Small intestine (tissue), 7 donors: ENCODE measurements around the gene GABRG3. TPM values are rescaled to one million over a fixed set of nuclear protein-coding genes. Genes with fewer than 3 reads are reported as not detected.

ENCODE experiments used
- DNase-seq, 2 donors: peaks; one replicate each; pipeline versions ENCODE4 v3.0.0 to v3.0.0-alpha.2; 2013
- FAIRE-seq: peaks from 2 replicates; lab custom pipeline; 2012; peaks lifted over from hg19 to GRCh38; lab: Jason Lieb, UNC
- H3K27ac ChIP-seq, 3 donors: one replicate each; pipeline ENCODE4 v1.5.1; 2013; ENCODE audit warnings: low read length in 2 of 3, mild to moderate bottlenecking in 2 of 3, control low read depth in 1 of 3, inconsistent platforms in 1 of 3, low read depth in 1 of 3, moderate library complexity in 1 of 3
- H3K27me3 ChIP-seq, 3 donors: one replicate each; pipeline ENCODE4 v1.6.1; 2013; ENCODE audit warnings: low read length in 3 of 3, inconsistent platforms in 1 of 3; ENCODE audit not compliant: control insufficient read depth in 3 of 3, insufficient read depth in 3 of 3
- H3K36me3 ChIP-seq, 3 donors: one replicate each; pipeline ENCODE4 v1.6.1; 2013; ENCODE audit warnings: low read length in 3 of 3, inconsistent platforms in 1 of 3, low read depth in 1 of 3, mild to moderate bottlenecking in 1 of 3, moderate library complexity in 1 of 3; ENCODE audit not compliant: control insufficient read depth in 3 of 3, insufficient read depth in 2 of 3
- H3K4me1 ChIP-seq, 3 donors: one replicate each; pipeline ENCODE4 v1.6.1; 2013; ENCODE audit warnings: low read length in 2 of 3, inconsistent platforms in 1 of 3, low read depth in 1 of 3, mild to moderate bottlenecking in 1 of 3, moderate library complexity in 1 of 3; ENCODE audit not compliant: control insufficient read depth in 3 of 3, insufficient read depth in 2 of 3
- H3K4me3 ChIP-seq, 3 donors: one replicate each; pipeline ENCODE4 v1.5.1; 2013; ENCODE audit warnings: low read length in 3 of 3, control low read depth in 1 of 3, inconsistent platforms in 1 of 3, low read depth in 1 of 3, mild to moderate bottlenecking in 1 of 3, moderate library complexity in 1 of 3
- H3K9me3 ChIP-seq, 2 donors: one replicate each; pipeline ENCODE4 v1.6.1; 2013; ENCODE audit warnings: low read depth in 1 of 2, low read length in 1 of 2; ENCODE audit not compliant: control insufficient read depth in 2 of 2, insufficient read depth in 1 of 2
- WGBS, 3 donors: extraction: QIAGEN DNeasy Blood & Tissue Kit; methylation state at CpG; one replicate each; pipeline ENCODE4 v1.1.7; 2013; 5-methylcytosine and 5-hydroxymethylcytosine counted together
- polyA plus RNA-seq, 4 donors: library from polyadenylated mRNA; stranded (reverse) in 3 of 4; unstranded in 1 of 4; fragments of 200-250 nt in 3 of 4; fragments of 120-200 nt in 1 of 4; gene quantifications; one replicate each; pipeline versions ENCODE4 v1.2.1 to v1.2.3, GENCODE V29; 2013
- donor health status: healthy with polysubstance abuse.
- donor health status: control.
- donor health status: control.
- donor health status: Bipolar disorder and iron deficiency.
- donor health status: healthy.

The GABRG3 gene
- polyA plus RNA-seq, 4 donors, result 0.41 TPM; not detected in 3

- FAIRE-seq (no peak), DNase-seq (no peak)
- H3K9me3 ChIP-seq, result peaks cover 3 to 4% of the 10 kb centered on the region in 2 donors
- WGBS, 3 donors, result 69 to 76% (median 72%) methylated on average over 15 of the region's 15 CpGs
- H3K4me1 ChIP-seq, result no peaks in the 10 kb centered on the region
- no peaks in the 10 kb centered on the region for H3K27me3 ChIP-seq
- no peaks in the 10 kb centered on the region for H3K36me3 ChIP-seq
- no peak overlapping the region for H3K27ac ChIP-seq
- H3K4me3 ChIP-seq, result no peak overlapping the region
Measured at GRCh38 chr15:27438403-27439375, 467.7 kb downstream of the GABRG3 start.

GRCh38 chr15:27441120-27441519 is 470.1 kb downstream of the GABRG3 start:
- no peaks in the 10 kb centered on the region for H3K9me3 ChIP-seq
- H3K4me1 ChIP-seq, result no peaks in the 10 kb centered on the region
- no peaks in the 10 kb centered on the region for H3K27me3 ChIP-seq
- no peak for FAIRE-seq
- 34 to 55% (median 38%) methylated on average over 2 of the region's 2 CpGs for WGBS, 3 donors
- H3K4me3 ChIP-seq, result no peak overlapping the region
- DNase-seq, result no peak
- H3K27ac ChIP-seq, result no peak overlapping the region
- no peaks in the 10 kb centered on the region for H3K36me3 ChIP-seq

DNA sequence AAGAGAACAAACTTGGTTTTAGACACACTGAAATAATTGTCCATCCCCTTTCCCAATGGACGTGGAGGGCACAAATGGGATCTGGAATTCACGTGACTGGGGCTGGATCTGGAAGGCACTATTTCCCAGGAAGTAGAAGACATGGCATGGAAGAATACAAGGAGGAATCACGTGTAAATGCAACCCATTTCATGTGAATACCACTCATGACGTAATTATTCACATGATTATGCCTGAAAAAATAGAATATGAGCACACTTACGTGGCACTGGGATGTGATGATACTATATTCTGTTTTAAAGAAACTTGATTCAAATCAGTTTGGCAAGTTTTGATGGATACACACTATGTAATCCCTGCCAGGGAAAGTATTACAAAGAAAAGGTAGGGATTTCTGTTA is 477.3 kb downstream of the GABRG3 start:
- FAIRE-seq, result no peak
- 69 to 83% (median 81%) methylated on average over 5 of the region's 5 CpGs for WGBS, 3 donors

GRCh38 chr15:27448986-27449385 is 478.0 kb downstream of the GABRG3 start:
- no peaks in the 10 kb centered on the region for H3K27me3 ChIP-seq
- WGBS, 3 donors, result 48 to 56% (median 55%) methylated on average over 4 of the region's 4 CpGs
- peaks cover 0 to 3% of the 10 kb centered on the region in 2 donors for H3K9me3 ChIP-seq
- FAIRE-seq (no peak), DNase-seq (no peak)
- H3K36me3 ChIP-seq, result no peaks in the 10 kb centered on the region
- no peak overlapping the region for H3K27ac ChIP-seq
- H3K4me3 ChIP-seq, result no peak overlapping the region
- no peaks in the 10 kb centered on the region for H3K4me1 ChIP-seq

More for the DNA sequence above, 477.3 kb downstream of the GABRG3 start:
- no peak for DNase-seq
- Histone ChIP-seq H3K27me3 (no peaks in the 10 kb centered on the region), H3K27ac (no peak overlapping the region), H3K36me3 (no peaks in the 10 kb centered on the region), H3K4me1 (no peaks in the 10 kb centered on the region), H3K4me3 (no peak overlapping the region), H3K9me3 (peaks cover 0 to 2% of the 10 kb centered on the region in 2 donors)

- Histone ChIP-seq H3K27ac (no peak overlapping the region), H3K9me3 (peaks cover 0 to 3% of the 10 kb centered on the region in 2 donors), H3K4me3 (no peak overlapping the region), H3K27me3 (no peaks in the 10 kb centered on the region), H3K36me3 (no peaks in the 10 kb centered on the region), H3K4me1 (no peaks in the 10 kb centered on the region)
- DNase-seq (no peak), FAIRE-seq (no peak)
- WGBS, 3 donors, result 57 to 79% (median 72%) methylated on average over 5 of the region's 5 CpGs
Measured at GRCh38 chr15:27449941-27450340, 479.0 kb downstream of the GABRG3 start.

DNA sequence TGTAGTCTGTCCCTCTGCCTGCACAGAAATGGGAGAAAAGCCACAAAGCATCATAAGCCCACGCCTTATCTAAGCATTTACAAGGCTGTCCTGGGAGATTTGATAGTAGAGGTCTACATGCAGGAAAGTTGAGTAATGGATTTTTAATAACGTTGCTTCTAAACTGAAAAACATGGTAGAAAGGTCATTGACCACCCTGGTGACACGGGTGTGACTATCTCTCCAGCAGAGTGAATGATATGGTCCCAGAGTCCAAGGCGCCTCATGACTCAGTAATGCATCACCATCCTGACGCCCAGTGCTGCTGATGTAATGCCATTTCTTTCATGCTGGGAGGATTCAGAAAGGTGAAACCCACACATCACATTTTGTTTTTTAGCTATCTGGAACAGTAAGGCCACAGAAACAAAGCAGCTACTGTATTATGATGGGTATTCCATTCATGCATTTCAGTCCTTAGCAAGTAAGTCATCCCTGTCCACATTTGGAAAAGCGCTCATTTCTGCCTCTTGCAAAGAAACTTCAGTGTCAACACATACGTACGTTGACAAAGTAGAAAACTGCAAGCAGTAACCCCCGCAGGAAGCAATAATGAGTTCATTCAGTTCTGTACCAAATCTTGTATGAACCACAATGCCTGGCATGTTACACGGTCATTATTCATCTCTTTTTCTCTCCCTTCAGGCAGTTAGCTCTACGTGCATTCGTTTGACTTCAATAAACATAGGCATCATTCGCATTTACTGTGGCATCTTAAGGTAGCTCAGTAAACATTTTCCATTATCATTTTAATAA is 483.5 kb downstream of the GABRG3 start:
- Histone ChIP-seq H3K4me1 (no peaks in the 10 kb centered on the region), H3K4me3 (no peak overlapping the region), H3K9me3 (peaks cover 0 to 3% of the 10 kb centered on the region in 2 donors), H3K27ac (no peak overlapping the region), H3K36me3 (no peaks in the 10 kb centered on the region), H3K27me3 (no peaks in the 10 kb centered on the region)
- whole genome bisulfite sequencing, 3 donors, result 71 to 73% (median 72%) methylated on average over 13 of the region's 13 CpGs
- FAIRE-seq, result no peak
- no peak for DNase-seq

GRCh38 chr15:27456807-27457206 is 485.8 kb downstream of the GABRG3 start:
- DNase-seq (no peak), FAIRE-seq (no peak)
- Histone ChIP-seq H3K9me3 (peaks cover 0 to 3% of the 10 kb centered on the region in 2 donors), H3K4me1 (no peaks in the 10 kb centered on the region), H3K27ac (no peak overlapping the region), H3K4me3 (no peak overlapping the region), H3K36me3 (no peaks in the 10 kb centered on the region), H3K27me3 (no peaks in the 10 kb centered on the region)
- 69 to 74% (median 69%) methylated on average over 6 of the region's 6 CpGs for WGBS, 3 donors

GRCh38 chr15:27457766-27458165 is 486.8 kb downstream of the GABRG3 start:
- no peaks in the 10 kb centered on the region for H3K36me3 ChIP-seq
- WGBS, 3 donors, result 82 to 85% (median 84%) methylated on average over 6 of the region's 6 CpGs
- DNase-seq (no peak), FAIRE-seq (no peak)
- H3K27ac ChIP-seq, result no peak overlapping the region
- H3K27me3 ChIP-seq, result no peaks in the 10 kb centered on the region
- peaks cover 0 to 3% of the 10 kb centered on the region in 2 donors for H3K9me3 ChIP-seq
- H3K4me3 ChIP-seq, result no peak overlapping the region
- H3K4me1 ChIP-seq, result no peaks in the 10 kb centered on the region
